Cerebellar cortex (tissue), 1 donor: ENCODE data around the gene TTLL10.
"Not testable (repeated sequence)": the region's sequence is repeated elsewhere in the genome, so short reads cannot be mapped to it uniquely, and the experiment has no call there.

Experiments used
- DNase-seq: peaks from one replicate; pipeline ENCODE4 v3.0.0-alpha.2; 2015; ENCODE audit warnings: low spot score

Gene TTLL10

DNA sequence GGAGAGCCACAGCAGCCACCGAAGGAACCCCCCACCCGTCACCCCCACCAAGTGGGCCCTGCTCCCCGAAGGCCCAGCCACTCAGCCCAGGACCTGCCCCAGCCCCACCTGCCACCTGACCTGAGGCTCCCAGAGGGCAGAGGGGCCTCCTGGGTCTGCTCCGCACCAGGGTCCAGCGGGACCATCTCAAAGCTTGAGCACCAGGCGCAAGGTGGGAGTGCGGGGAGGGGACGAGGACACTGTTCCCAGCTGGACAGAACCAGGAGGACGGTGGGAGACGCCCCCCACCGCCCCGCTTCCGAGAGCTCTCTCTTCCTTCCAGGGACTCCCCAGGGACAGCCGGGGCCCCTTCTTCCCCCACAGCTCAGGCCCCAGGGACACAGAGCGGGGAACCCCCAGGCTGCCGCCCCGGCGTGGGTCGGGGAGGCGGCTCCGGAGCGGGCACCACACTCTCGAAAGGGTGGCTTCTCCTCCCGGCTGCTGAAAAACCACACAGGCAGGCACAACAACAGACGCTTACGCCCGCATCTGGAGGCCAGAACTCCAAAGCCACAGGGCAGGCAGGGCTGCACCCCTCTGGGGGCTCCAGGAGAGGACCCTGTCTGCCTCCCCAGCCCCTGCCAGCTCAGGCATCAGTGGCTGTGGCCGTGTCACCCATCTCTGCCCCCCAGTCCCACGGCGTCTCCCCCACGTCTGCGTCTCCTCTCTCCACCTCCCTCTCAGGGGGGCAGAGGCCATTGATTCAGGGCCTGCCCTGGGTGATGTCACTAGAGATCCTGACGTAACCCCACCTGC, 1.9 kb upstream of the TTLL10 start:
- DNase-seq, result no peak

DNA sequence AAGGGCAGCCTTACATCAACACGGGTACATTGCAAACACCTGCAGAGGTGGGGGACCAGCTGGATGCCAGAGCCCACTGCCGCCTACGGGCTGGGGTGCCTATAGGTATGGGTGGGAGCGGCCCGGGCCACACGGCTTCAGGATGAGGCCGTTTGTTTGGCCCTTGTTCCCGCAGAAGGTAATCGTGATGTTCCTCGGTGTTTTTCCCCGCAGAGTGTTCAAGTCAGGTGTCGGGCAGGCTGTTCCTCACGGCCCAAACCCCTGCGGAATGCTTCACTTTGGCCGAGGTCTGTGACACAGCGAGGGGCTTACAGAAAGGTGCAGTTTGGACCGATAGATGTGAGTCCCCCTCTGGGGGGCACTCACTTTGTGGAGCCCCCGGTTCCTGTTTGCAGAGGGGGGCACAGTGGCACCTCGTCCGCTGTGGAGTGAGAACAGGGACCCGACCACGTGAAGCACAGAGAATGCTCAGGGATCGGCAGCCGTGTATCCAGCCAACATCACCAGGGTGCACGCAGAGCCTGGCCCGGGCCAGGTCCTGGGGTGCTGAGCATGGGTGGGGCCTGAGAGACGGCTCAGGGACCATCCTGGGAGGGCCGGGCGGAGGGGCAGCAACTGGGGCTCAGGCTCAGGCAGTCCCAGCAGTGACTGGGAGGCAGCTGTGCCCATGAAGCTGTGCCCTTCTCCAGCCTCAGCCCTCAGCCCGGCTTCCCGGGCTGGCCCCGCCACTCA, 453 bp upstream of the TTLL10 start:
- no peak for DNase-seq

DNA sequence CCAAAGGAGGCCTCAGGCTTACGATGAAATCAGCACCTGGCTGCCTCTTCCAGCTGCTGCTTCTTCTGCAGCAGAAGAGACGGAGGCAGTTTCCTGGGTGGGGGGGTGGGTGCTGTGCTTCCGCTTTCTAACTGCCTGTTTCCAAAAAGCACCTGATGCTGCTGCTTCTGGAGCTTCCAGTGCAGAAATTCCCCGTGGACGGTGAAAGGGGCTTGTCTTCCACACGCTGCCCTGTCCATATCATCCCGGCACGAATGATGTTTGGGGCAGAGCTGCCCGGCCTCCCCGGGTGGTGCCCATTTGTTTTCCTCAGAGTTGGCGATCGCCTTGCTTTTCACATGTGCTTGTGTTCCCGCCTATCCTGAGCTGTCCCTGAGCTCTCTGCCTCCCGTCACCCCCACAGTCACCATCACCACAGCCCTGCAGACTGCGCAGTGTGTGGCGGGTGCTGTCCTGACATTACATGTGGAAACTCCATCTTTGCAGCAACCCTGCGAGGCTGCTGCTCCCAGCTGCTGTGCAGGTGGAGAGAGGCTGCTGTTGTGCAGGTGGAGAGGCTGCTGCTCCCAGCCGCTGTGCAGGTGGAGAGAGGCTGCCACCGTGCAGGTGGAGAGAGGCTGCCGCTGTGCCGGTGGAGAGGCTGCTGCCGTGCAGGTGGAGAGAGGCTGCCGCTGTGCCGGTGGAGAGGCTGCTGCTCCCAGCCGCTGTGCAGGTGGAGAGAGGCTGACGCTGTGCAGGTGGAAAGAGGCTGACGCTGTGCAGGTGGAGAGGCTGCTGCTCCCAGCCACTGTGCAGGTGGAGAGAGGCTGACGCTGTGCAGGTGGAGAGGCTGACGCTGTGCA, 1.8 kb downstream of the TTLL10 start:
- DNase-seq, result no peak

DNA sequence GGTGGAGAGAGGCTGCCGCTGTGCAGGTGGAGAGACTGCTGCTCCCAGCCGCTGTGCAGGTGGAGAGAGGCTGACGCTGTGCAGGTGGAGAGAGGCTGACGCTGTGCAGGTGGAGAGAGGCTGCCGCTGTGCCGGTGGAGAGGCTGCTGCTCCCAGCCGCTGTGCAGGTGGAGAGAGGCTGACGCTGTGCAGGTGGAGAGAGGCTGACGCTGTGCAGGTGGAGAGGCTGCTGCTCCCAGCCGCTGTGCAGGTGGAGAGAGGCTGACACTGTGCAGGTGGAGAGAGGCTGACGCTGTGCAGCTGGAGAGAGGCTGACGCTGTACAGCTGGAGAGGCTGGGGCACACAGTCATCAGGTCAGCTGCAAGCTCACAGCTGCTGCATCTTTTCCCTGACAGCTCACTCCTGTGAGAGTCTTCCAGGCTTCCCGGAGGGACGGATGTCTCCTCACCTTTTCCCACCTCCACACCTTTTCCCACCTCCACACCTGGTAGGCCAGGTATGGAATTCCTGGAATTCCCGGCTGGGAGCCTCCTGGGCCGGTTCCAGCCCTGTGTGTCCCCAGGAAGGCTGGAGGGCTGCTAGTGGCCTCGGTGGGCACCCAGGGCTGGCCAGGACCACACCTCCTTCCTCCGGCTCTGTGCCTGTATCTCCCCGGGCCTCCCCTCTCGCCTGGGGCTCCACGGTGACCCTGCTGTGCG, 2.5 kb downstream of the TTLL10 start:
- DNase-seq, result not testable (repeated sequence)

- no peak for DNase-seq
Measured at GRCh38 chr1:1176931-1177330, 3.3 kb downstream of the TTLL10 start.

DNA sequence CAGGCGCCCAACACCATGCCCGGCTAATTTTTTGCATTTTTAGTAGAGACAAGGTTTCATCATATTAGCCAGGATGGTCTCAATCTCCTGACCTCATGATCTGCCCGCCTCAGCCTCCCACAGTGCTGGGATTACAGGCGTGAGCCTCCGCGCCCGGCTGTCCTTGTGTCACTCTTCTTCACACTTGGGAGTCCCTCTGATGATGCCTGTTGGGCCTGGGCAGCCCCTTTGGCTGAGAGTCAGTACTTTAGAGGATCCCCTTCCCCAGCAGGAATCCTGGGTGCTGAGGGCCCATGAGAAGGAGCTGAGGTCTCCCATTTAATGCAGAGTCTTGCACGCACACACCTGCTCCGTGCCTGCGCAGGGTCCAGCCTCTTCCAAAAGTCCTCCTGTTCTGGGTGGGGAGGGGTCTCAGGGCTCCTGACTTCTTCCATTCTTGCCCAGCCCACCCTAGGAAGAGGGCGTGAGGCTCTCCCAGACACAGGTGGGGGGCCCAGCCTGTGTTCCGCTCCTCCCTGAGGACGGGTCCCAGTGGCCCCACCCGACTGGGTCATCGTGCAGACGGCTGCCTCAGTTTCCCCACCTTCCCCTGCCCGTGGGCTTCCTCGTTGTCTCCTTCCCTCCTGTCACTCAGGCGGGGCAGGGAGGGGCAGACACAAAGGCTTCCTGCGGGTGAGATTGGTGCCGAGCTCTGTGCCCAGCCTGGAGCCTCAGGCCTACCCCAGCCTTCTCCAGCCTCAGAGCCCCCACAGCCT, 3.9 kb downstream of the TTLL10 start:
- DNase-seq, result no peak

- DNase-seq, result no peak
Measured at GRCh38 chr1:1178794-1179331, 5.2 kb downstream of the TTLL10 start.

DNA sequence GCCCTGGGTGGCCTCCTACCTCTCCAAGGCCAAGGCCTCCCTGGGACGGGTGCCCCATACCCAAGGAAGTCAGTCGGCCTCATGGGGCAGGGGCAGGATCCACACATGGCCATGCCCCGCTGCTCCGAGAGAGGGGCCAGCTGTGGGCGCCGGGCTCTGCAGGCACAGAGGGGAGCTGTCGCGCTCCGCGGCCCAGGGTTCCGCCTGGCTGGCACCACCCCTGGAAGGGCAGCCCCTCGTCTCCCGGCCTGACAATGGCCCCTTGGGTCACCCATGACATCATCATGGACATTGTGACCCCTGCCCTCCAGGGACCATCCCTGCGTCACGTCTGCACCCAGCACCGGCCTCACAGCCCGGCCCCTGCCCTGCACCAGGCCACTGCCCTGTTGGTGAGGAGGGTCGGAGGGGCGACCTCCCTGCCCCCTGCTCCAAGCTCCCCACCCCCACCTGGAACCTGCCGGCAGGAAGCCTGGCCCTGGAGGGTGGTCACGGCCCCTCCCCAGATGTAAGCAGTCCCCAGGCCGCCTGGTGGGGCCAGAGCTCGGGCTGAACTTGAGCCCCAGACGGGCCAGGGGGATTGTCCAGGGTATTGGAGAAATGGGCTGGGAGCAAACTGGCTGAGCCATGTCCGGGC, 5.8 kb downstream of the TTLL10 start:
- DNase-seq, result no peak

- DNase-seq, result no peak
Measured at GRCh38 chr1:1179983-1180861, 6.5 kb downstream of the TTLL10 start.

DNA sequence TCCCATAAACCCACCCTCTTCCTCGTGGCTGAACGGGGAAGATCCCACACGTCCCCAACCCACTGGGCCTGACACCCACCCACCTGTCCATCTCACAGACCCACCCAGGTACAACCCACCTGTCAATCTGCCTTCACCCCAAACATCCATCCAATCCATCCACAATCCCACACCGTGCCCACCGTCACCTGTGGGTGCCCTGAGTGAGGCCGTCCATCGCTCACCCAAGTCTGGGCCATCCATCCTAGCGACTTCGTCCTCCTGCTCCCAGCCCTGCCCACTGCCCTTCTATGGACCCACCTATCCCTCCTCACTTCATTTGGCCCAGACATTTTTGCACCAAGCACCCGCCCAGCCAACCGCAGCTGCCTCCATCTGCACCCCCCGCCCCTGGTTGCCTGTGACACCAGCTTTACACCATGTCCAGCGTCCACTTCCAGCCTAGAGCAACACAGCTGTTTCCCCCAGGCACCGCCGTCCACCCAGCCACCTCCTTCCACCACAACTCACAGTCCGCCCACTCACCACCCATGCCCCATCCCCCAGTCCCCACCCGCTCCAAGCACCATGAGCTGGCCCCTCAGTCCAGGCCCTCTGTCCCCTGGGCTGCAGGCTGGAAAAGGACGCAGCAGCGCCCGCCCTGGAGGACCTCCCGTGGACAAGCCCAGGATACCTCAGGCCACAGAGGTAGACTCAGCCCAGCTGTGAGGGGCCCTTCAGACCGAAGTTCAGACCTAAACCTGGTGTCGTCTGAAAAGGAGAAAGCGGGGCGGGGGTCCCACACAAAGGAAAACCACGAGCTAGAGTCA, 7.7 kb downstream of the TTLL10 start:
- no peak for DNase-seq

GRCh38 chr1:1181938-1182410, 8.3 kb downstream of the TTLL10 start:
- no peak for DNase-seq

GRCh38 chr1:1182491-1183220, 9.0 kb downstream of the TTLL10 start:
- no peak for DNase-seq

DNA sequence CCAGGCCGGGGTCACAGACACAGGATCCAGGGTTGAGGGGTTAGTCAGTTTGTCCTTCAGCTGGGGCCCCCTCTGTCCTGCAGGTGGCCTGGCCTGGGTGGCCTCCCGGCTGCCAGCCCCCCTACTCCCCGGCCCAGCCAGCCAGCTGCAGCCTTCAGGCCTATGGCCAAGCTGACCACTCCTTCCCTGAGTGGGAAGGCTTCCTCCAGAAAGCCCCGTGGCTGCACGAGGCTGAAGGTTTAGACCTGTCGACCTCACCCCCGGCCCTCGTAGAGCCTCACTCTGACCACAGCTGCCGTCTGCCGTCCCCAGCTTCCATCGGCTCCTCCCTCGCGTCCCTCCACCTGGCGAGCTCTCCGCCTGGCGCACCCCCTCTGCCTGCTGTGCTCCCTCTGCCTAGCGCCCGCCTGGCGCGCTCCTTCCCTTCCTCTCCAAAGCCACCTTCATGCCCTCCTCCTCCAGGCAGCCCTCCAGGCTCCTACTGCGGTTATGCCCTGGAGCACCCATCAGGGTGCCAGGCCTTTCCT, 9.6 kb downstream of the TTLL10 start:
- no peak for DNase-seq

DNA sequence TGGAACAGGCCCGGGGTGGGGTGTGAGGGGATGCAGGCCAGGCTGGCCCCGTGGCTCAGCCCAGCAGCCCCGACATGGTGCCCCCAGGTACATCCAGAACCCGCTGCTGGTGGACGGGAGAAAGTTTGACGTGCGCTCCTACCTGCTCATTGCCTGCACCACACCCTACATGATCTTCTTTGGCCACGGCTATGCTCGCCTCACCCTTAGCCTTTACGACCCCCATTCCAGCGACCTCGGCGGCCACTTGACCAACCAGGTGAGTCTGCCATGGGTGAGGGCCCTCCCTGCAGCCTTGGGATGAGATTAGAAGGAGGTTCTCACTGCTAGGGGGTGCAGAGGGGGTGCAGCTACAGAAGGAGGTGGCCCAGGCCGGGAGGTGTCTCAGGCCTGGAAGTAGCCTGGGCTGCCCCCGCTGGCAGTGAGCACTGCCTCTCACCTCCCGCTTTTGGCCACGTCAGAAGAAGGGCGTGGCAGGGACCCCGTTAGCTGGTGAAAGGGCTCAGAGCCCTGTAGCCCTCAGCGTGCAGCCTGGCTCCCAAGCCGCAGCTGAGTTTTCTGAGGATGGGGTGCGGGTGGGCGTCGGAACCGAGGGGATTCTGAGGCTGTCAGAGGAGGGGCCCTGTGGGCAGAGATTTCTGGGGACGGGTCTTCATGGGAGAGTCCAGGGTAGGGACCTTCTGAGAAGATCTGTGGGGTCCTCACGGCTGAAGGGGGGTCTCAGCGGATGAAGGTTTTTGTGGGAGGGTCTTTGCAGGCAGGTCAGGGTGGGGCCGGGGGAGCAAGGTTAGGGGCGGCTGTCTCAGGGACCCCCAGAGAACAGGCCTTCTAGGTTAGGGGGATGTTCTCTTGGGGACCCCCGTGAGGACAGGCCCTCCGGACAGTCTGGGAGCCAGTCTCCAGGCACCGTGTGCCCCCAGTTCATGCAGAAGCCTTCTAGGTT, 10.4 kb downstream of the TTLL10 start:
- DNase-seq, result no peak

GRCh38 chr1:1185101-1185765, 11.6 kb downstream of the TTLL10 start:
- DNase-seq, result no peak

DNA sequence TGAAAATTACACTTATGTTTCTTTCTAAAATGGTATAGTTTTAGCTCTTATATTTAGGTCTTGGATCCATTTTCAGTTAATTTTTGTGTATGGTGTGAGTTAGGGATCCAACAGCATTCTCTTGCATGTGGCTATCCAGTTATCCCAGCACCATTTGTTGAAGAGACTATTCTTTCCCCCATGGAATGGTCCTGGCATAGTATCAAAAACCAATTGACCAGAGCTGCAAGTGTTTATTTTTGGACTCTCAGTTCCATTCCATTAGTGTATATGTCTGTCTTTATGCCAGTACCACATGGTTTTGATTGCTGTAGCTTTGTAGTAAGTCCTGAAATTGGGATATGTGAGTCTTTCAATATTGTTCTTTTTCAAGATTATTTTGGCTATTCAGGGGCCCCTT, 14.3 kb downstream of the TTLL10 start:
- DNase-seq, result no peak
